Tibial nerve (tissue), 3 donors: ENCODE measurements around the gene STARD13.

ENCODE experiments used
- CTCF ChIP-seq, 5 experiments: fragments of 200-600 bp in 3 of 5; fragments of 450-650 bp in 2 of 5; sonication (generic) in 3 of 5; IDR thresholded peaks; one replicate each; pipeline ENCODE4 v1.5.1; 2016 to 2019; ENCODE audit warnings: antibody characterized with exemption in 5 of 5, mild to moderate bottlenecking in 3 of 5, moderate library complexity in 2 of 5
- POLR2A ChIP-seq, 2 donors: fragments of 450-650 bp; IDR thresholded peaks; one replicate each; pipeline ENCODE4 v1.6.1; 2017; ENCODE audit warnings: antibody characterized with exemption in 2 of 2, mild to moderate bottlenecking in 2 of 2, moderate library complexity in 2 of 2

- TF ChIP-seq CTCF (IDR thresholded peaks at IDR 0.05) (no peak), POLR2A (IDR thresholded peaks at IDR 0.05) (no peak)
These were observed 178.2 kb downstream of the STARD13 start for GRCh38 chr13:33107361-33107760.
